Fibroblast of villous mesenchyme (primary cell): ENCODE measurements around the gene STAT4. TPM values are rescaled to one million over a fixed set of nuclear protein-coding genes. Genes with fewer than 3 reads are reported as not detected.

Experiments
- DNase-seq: peaks from one replicate; pipeline ENCODE4 v3.0.0-alpha.2; 2010; ENCODE audit warnings: low read depth
- H3K4me3 ChIP-seq: 2 replicates; pipeline ENCODE4 v1.5.1; 2011; ENCODE audit warnings: low read depth, mild to moderate bottlenecking, low read length
- total RNA-seq: library from RNA; depleted of rRNA; stranded (reverse); fragments of >200 nt; gene quantifications from 2 replicates; pipeline ENCODE4 v1.2.3, GENCODE V29; 2012
- TF ChIP-seq, protein P1 (sequence below): IDR thresholded peaks from 2 replicates; pipeline ENCODE4 v1.5.1; 2012; ENCODE audit warnings: low read depth, mild to moderate bottlenecking, low read length; ENCODE audit not compliant: insufficient read depth

The STAT4 gene
- total RNA-seq, 1 donor: 2.6 TPM

DNA sequence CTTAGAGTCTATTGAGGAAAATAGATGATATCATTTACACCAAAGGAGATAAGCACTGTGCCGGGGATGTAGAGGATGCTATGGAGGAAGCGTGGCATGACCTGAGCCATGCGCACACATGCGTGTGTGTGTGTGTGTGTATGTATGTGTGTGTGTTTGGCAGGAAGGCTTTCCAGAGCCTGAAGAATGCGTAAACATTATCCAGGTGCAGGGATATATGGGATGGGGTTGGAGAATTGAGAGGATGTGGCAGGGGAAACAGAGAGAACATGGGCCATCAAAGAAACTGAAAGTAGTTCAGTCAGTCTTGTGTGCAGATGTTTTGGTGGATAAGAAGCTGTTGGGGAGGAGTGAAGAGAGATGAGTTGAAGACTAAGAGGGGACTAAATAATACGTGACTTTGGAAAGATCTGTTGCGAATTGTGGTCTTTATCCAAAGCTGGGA, 127.5 kb downstream of the STAT4 start:
- DNase-seq: no peak
- H3K4me3 ChIP-seq: no peak overlapping the region
- TF ChIP-seq, protein P1, sequence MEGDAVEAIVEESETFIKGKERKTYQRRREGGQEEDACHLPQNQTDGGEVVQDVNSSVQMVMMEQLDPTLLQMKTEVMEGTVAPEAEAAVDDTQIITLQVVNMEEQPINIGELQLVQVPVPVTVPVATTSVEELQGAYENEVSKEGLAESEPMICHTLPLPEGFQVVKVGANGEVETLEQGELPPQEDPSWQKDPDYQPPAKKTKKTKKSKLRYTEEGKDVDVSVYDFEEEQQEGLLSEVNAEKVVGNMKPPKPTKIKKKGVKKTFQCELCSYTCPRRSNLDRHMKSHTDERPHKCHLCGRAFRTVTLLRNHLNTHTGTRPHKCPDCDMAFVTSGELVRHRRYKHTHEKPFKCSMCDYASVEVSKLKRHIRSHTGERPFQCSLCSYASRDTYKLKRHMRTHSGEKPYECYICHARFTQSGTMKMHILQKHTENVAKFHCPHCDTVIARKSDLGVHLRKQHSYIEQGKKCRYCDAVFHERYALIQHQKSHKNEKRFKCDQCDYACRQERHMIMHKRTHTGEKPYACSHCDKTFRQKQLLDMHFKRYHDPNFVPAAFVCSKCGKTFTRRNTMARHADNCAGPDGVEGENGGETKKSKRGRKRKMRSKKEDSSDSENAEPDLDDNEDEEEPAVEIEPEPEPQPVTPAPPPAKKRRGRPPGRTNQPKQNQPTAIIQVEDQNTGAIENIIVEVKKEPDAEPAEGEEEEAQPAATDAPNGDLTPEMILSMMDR: no peak

DNA sequence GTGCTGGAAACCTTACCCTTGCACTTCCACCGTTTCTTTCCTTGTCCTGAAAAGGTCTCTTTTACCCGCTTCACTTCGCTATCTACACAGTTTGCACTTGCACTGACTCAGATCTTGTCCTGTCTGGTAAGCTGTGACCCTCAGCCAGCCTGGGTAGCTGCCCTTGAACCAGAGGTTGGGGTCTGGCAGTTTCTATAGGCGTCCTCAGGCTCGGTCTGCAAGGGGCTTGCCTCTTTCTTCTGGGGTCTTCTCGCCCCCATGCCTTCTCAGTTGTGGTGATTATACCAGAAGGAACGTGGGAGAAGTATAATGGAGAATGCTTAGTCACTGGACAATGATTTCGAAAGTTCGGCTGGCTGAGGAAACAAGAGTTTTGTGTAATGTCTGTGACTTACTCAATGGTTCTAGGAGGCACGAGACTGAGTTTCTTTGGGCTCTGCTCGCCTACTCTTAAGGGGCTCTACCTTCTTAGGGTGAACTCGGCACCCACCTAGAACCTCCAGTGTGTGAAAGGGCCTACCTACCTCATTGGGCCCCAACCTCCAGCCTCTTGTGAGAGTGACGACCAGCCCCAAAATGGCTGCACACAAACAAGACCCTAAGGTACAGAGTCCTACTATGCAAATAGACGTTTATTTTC, 129.9 kb downstream of the STAT4 start:
- DNase-seq: peak; percentile 94
- TF ChIP-seq, protein P1: no peak
- peak overlapping the region; percentile 88 for H3K4me3 ChIP-seq

DNA sequence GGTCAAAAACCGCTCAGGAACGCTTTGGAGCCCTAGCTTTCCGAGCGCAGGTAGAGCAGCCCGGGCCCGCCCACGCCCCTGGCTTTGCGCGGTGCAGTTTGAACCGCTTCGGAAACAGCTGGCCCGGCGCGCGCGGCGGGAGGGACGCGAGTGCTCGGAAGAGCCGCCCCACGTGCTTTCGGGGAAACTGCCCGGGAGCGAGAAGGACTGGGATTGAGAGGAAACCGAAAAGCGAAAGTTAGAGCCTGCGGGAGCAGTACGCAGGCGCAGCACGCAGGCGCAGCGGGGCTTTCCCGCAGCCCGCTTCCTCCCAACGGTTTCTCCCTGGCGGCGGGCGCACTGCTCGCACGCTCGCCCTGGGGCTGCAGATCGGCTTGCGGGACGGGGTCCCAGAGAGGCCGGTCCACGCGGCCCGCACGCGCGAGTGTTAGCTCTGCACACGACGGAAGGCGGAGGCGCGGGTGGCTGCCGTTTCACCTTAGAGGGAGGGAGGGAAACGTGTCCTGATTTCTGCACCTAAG, 130.5 kb downstream of the STAT4 start:
- peak; percentile 98 for DNase-seq
- TF ChIP-seq, protein P1: peak; percentile 5
- H3K4me3 ChIP-seq: peak overlapping the region; percentile 88

DNA sequence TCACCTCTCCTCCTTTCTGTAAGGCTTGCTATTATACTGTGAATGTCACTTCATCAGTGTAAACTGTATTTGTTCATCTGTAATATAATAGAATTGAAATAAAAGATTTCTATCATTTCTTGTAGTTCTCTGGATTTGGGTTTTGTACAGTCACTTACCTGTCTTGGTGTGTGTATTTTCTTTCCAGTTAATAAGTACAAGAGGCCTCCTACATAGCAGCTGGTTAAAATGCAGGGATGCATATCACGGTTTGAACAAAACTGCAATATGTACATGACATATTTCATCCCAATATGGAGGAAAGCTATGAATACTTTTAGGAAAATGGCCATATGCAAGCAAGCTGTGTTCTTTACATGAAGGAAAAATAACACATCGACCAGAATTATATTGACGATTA, 131.4 kb downstream of the STAT4 start:
- TF ChIP-seq, protein P1: no peak
- H3K4me3 ChIP-seq: no peak overlapping the region
- no peak for DNase-seq

DNA sequence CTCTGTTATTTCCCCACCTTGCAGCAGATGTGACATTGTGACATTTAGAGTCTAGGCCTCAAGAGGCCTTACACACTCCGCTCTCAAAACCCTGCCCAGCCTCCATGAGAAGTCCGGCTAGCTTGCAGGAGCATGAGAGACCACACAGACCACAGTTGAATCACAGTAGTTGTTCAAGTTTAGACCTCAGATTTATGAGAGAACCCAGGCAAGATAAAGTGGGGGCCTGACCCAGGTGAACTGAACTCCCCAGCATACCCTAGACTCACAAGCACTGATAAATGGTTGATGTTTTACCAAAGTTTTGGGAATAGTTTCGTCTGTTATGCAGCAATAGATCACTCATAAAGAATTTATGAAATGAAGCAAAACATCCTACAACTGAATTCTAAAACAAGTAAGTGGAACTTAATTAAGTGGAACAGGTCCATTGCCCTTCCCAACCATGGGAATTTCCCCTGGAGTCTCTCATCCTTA, 132.1 kb downstream of the STAT4 start:
- no peak for DNase-seq
- no peak overlapping the region for H3K4me3 ChIP-seq
- TF ChIP-seq, protein P1: no peak

DNA sequence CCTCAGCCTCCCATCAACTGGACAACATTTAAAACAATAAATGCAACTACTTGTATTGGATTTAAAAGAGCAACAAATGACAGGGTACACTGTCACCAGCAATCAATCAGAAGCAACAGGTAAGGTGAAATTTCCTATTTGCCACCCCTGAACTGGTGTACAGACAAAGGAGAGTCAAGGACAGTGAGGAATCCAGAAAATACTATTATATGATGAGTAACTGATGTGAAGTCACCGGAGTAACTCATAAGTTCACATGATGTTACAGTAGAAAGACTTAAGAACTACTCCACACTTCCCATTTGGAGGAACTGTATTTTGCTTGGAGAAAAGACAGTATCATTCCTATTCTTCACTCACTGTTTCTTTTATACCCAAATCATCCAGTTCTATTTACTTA, 132.7 kb downstream of the STAT4 start:
- no peak for DNase-seq
- H3K4me3 ChIP-seq: no peak overlapping the region
- TF ChIP-seq, protein P1: no peak

DNA sequence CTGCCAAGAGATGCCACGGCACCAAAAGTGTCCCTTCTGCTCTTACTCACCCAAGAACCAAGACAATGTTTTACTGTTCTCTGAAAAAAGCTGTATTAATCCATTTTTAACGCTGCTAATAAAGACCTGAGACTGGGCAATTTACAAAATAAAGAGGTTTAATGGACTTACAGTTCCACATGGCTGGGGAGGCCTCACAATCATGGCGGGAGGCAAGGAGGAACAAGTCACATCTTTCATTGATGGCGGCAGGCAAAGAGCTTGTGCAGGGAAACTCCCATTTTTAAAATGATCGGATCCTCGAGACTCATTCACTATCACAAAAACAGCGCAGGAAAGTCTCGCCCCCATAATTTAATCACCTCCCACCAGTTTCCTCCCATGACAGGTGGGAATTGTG, 135.0 kb downstream of the STAT4 start:
- no peak for DNase-seq
- TF ChIP-seq, protein P1: no peak
- H3K4me3 ChIP-seq: no peak overlapping the region
